Activated effector memory CD4-positive, alpha-beta T cell treated with anti-CD3 and anti-CD28 coated beads, Interleukin-2, amount 50 U/mL, for 16 hours (primary cell): ENCODE results near the gene VPS35L.

Experiments
- DNase-seq: peaks from one replicate; pipeline ENCODE4 v3.0.0-alpha.2; 2020

VPS35L gene, protein sequence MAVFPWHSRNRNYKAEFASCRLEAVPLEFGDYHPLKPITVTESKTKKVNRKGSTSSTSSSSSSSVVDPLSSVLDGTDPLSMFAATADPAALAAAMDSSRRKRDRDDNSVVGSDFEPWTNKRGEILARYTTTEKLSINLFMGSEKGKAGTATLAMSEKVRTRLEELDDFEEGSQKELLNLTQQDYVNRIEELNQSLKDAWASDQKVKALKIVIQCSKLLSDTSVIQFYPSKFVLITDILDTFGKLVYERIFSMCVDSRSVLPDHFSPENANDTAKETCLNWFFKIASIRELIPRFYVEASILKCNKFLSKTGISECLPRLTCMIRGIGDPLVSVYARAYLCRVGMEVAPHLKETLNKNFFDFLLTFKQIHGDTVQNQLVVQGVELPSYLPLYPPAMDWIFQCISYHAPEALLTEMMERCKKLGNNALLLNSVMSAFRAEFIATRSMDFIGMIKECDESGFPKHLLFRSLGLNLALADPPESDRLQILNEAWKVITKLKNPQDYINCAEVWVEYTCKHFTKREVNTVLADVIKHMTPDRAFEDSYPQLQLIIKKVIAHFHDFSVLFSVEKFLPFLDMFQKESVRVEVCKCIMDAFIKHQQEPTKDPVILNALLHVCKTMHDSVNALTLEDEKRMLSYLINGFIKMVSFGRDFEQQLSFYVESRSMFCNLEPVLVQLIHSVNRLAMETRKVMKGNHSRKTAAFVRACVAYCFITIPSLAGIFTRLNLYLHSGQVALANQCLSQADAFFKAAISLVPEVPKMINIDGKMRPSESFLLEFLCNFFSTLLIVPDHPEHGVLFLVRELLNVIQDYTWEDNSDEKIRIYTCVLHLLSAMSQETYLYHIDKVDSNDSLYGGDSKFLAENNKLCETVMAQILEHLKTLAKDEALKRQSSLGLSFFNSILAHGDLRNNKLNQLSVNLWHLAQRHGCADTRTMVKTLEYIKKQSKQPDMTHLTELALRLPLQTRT

GRCh38 chr16:19555186-19555937 lies at the start of gene VPS35L:
TSS of gene VPS35L (plus strand) at chr16:19555703. CDS start at chr16:19555730, 27 bp downstream.
- DNase-seq, result peak; percentile 98

- DNase-seq, result no peak
Measured at GRCh38 chr16:19506965-19507364, 48.5 kb upstream of the VPS35L start.

DNA sequence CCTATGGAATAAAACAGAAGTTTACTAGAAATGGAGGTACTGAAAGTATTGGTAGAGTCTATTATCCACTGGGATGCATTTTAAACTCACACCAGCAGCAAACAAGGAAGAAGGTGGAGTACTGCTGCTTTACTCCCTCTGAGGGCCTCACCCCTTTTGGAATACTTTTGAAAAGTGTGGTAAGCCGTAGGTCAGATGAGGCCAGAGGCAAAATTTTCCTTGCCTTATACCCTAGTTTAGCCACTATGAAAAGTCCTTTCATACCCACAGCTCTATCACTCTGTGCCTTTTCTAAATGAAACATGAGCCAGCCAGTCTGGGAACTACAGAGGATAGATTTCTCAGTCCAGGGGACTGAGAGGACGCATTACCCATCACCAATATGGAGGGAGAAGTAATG lies 47.6 kb upstream of the VPS35L start:
- no peak for DNase-seq

DNA sequence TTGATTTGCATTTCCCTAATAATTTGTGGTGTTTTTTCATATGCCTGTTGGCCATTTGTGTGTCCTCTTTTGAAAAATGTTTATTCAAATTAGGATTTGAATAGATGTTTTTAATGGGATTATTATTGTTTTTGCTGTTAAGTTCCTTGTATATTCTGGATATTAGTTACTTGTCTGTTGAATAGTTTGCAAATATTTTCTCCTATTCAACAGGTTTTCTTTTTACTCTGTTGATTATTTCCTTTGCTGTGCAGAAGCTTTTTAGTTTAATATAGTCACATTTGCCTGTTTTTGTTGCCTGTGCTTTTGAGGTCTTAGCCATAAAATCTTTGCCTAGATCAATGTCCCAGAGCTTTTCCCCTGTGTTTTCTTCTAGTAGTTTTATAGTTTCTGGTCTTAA lies 43.2 kb upstream of the VPS35L start:
- DNase-seq, result no peak

DNA sequence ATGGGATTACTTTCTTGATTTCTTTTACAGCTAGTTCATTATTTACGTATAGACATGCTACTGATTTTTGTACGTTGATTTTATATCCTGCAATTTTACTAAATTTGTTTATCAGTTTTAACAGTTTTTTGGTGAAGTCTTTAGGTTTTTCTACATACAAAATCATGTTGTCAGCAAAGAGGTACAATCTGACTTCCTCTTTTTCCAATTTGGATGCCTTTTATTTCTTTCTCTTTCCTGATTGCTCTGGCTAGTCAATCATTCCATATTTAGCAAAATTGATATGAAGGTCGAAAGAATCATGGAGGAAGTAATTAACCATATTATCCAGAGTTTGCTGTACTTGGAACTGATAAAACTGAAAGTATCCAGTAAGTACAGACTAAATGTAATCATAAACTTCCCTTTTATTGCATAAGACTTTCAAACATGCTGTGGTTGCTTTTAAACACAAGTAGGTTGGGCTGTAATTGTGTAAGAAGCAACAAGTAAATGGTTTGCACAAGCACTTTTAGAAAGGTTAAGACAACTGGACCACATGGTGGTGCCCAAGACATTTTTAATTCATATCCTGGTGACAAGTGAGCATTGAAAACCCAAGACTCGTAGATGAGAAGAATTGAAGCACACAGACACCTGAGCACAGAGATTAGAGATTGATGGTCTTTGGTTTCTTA lies 42.0 kb upstream of the VPS35L start:
- no peak for DNase-seq

GRCh38 chr16:19515757-19516156 lies 39.7 kb upstream of the VPS35L start:
- DNase-seq, result no peak

DNA sequence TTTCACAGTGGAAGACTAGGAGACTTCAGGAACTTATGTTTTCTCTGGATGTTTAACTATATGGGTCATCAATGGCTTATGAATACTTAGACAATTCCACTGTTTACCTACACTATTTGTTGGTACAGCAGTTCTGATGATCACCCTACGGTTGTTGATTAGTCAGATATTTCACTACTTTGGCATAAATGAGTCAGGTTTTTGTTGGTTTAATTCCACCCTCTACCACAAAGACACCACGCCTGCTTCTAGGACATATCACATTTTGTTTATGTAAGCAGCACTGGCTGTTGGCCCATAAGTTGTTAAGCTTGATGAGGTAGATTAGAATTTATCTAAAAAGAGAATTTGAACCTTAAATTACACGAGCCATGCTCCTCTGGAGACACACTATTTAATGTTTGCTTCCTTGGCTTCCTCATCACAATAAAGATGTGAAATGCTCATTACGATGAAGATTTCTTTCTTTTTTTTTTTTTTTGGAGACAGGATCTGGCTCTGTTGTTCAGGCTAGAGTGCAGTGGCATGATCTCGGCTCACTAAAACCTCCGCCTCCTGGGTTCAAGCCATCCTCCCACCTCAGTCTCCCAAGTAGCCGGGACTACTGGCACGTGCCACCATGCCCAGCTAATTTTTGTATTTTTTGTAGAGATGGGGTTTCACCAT lies 37.9 kb upstream of the VPS35L start:
- DNase-seq, result no peak

GRCh38 chr16:19518388-19518787 lies 37.1 kb upstream of the VPS35L start:
- no peak for DNase-seq

DNA sequence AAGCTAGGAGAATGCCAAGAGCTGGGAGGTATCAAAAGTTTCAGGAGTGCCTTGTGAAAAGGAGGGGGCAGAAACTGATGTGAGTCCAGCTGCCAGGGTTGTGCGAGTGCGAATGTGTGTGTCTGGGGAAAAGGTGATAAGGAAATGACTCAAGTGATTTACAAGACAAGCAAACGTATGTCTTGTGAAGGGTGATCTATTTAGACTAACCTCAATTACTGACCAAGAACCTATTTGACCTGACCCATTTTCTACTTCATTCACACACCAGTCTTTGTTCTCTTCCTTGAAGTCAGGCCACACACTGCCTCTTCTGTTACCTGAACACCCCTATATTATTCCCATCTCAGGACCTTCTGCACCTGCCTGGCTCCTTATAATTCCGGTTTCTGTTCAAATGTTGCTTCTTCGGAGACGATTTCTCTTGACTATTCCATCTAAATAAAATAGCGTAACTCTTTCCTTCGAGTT lies 34.6 kb upstream of the VPS35L start:
- no peak for DNase-seq

- DNase-seq, result peak; percentile 99
Measured at GRCh38 chr16:19521471-19522396, 33.8 kb upstream of the VPS35L start, which contains the start of gene GDE1. TSS of gene GDE1 (minus strand) at chr16:19522098. CDS start at chr16:19521964, 134 bp downstream.

GRCh38 chr16:19522397-19522732 lies 33.1 kb upstream of the VPS35L start:
- DNase-seq, result no peak

GRCh38 chr16:19522760-19523159 lies 32.7 kb upstream of the VPS35L start:
- DNase-seq, result no peak

DNA sequence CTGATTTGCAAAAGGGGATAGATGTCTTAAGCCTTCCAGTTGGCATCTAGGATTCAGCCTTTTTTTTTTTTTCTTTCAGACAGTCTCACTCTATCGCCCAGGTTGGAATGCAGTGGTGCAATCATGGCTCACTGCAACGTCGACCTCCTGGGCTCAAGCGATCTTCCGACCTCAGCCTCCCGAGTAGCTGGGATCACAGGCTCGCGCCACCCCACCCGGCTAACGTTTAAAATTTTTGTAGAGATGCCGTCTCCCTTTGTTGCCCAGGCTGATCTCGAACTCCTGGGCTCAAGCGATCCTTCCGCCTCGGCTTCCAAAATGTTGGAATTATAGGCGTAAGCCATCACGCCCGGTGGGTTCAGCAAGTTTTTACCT lies 32.3 kb upstream of the VPS35L start:
- DNase-seq, result no peak

DNA sequence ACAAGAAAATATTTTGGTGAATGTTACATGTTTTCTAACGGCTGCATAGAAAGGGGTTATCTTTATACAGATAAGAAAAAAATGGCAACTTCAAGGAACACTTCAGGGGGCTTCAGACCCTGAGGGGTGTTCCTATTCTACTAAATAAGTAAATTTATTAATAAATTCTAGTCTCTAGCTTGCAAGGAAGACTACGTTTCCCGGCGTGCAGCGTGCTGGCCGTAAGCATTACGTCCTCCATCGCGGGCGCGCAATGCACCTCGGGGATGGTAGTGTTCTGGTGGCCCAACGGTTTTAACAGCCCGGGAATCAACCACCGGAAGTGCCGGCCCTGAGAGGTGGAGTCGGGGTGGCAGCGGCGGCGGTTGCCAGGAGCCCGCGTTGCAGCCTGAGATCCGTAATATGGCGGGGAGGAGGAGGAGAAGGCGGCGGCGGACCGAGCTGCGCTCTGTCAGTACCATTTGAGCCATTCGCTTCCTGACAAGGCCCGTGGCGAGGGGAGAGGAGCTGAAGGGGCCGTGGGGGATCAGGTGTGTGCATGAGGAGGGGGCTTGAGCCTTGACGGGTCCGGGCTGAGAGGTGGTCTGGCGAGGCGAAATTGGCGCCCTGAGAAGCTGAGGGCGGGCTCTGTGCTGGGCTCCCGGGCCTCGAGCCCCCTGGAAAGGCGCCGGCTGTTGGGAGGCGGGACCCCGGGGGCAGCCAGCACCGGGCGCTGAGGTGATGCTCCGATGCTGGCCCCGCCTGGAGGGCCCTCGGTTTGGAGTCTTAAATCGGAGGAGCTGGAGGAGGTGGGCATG lies 31.7 kb upstream of the VPS35L start, which contains the start of gene CCP110:
TSS of gene CCP110 (plus strand) at position 384 of the 797 bp plus-strand sequence. CDS start 3,940 bp downstream, outside the sequence.
- DNase-seq, result peak; percentile 99

DNA sequence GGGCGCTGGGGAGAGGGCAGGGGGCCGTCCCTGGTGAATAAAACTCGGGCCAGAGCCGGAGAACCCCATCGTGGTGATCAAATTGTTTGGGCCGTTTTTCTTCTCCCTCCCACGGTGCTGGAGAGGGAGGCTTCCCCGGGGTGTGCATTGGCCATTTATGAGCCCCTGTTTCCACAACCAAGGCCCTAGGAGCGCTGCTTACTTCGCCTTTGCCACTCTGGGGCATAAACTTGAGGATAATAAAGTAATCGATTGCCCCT lies 31.2 kb upstream of the VPS35L start:
- DNase-seq, result no peak

- DNase-seq, result no peak
Measured at GRCh38 chr16:19524616-19525384, 30.7 kb upstream of the VPS35L start.

DNA sequence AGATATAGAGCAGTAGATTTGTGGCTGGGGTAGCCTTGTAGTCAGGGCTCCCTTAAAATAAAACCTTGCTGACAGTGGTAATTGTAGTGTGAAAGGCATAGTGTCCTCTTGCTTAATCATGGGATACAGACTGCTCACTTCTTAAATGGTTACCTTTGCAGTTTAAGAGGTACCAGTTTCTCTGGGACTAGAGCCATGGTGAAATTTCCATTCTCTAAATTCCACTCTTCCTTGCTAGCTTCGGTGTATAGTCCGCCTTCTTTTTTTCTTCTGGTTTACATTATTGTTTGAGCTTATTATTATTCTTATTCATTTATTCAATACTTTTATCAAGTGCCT lies 30.1 kb upstream of the VPS35L start:
- no peak for DNase-seq

- no peak for DNase-seq
Measured at GRCh38 chr16:19527161-19527560, 28.3 kb upstream of the VPS35L start.

- DNase-seq, result no peak
Measured at GRCh38 chr16:19528666-19529065, 26.8 kb upstream of the VPS35L start.
